ENCODE data around the gene MED16. TPM values are rescaled to one million over a fixed set of nuclear protein-coding genes. Genes with fewer than 3 reads are reported as not detected.
A peak's percentile ranks its signal among the peaks of the same experiment; 100 is the strongest.

Gene MED16
- total and polyA plus RNA-seq, 2 of the 13 experiments (the other 11 are each of a cell fraction or from before 2014, with no cell fraction given): 13.3 to 14.8 TPM

DNA sequence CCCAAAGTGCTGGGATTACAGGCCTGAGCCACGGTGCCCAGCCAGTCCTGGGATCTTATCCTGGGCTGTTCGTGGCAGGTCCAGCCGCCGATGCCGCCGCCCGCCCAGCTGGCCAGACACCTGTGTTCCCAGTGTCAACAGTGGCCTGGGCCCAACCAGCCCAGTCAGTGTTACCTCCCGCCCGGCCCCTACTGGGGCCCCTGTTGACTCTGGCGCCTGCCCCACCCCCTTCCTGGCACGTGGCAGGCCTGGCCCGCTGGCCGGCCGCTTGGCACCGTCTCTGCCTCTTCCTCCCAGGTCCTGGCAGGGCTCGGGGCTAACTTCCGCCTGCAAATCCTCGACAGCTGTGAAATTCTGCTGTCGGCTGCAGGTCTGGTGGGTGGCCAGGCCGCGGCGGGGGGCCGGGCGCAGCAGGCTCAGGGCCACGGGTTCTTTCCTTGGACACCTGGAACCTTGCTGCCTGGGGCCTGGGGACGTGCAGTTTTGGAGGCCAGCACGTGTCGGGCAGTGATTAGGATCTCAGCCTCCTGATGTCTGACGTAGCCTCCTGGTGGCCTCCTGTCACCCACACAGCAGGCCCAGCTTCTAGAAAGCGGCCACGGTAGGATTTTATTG lies 42.0 kb upstream of the MED16 start (continued):
- TF ChIP-seq AHR (CRISPR knock-in tag; IDR thresholded peaks at IDR 0.05): peak; percentile 72; the same call in 1 of the 2 replicates
- no peak for TF ChIP-seq ZNF101 (CRISPR knock-in tag; IDR thresholded peaks at IDR 0.05; ENCODE audit: borderline replicate concordance, low read depth)
- TF ChIP-seq MTF2 (CRISPR knock-in tag; IDR thresholded peaks at IDR 0.05; ENCODE audit: borderline replicate concordance): no peak
- TF ChIP-seq ZNF225 (CRISPR knock-in tag; IDR thresholded peaks at IDR 0.05): no peak
- peak; percentile 87; the same call in 1 of the 2 replicates for TF ChIP-seq ZNF441 (CRISPR knock-in tag; IDR thresholded peaks at IDR 0.05; ENCODE audit: borderline replicate concordance)
- TF ChIP-seq, protein P1, sequence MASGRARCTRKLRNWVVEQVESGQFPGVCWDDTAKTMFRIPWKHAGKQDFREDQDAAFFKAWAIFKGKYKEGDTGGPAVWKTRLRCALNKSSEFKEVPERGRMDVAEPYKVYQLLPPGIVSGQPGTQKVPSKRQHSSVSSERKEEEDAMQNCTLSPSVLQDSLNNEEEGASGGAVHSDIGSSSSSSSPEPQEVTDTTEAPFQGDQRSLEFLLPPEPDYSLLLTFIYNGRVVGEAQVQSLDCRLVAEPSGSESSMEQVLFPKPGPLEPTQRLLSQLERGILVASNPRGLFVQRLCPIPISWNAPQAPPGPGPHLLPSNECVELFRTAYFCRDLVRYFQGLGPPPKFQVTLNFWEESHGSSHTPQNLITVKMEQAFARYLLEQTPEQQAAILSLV (CRISPR knock-in tag; IDR thresholded peaks at IDR 0.05; ENCODE audit: borderline replicate concordance): peak; percentile 48
- no peak for TF ChIP-seq PTBP1 (IDR thresholded peaks at IDR 0.05; ENCODE audit: low read depth, low read length, poor library complexity, severe bottlenecking)
- peak; percentile 21; the same call in 1 of the 2 replicates for TF ChIP-seq ZNF891 (CRISPR knock-in tag; IDR thresholded peaks at IDR 0.05)
- peak; percentile 77; the same call in 1 of the 2 replicates for TF ChIP-seq ZNF563 (CRISPR knock-in tag; IDR thresholded peaks at IDR 0.05)
- TF ChIP-seq PRPF4 (IDR thresholded peaks at IDR 0.05; ENCODE audit: low read depth, low read length, poor library complexity, severe bottlenecking): no peak
- TF ChIP-seq ZNF24 (IDR thresholded peaks at IDR 0.05): no peak
- TF ChIP-seq, protein P2, sequence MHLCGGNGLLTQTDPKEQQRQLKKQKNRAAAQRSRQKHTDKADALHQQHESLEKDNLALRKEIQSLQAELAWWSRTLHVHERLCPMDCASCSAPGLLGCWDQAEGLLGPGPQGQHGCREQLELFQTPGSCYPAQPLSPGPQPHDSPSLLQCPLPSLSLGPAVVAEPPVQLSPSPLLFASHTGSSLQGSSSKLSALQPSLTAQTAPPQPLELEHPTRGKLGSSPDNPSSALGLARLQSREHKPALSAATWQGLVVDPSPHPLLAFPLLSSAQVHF (CRISPR knock-in tag; IDR thresholded peaks at IDR 0.05): no peak
- TF ChIP-seq, protein P3, sequence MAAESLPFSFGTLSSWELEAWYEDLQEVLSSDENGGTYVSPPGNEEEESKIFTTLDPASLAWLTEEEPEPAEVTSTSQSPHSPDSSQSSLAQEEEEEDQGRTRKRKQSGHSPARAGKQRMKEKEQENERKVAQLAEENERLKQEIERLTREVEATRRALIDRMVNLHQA (CRISPR knock-in tag; IDR thresholded peaks at IDR 0.05): no peak
- TF ChIP-seq GATAD1 (CRISPR knock-in tag; IDR thresholded peaks at IDR 0.05): peak; percentile 71
- TF ChIP-seq, protein P4, sequence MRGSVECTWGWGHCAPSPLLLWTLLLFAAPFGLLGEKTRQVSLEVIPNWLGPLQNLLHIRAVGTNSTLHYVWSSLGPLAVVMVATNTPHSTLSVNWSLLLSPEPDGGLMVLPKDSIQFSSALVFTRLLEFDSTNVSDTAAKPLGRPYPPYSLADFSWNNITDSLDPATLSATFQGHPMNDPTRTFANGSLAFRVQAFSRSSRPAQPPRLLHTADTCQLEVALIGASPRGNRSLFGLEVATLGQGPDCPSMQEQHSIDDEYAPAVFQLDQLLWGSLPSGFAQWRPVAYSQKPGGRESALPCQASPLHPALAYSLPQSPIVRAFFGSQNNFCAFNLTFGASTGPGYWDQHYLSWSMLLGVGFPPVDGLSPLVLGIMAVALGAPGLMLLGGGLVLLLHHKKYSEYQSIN (CRISPR knock-in tag; IDR thresholded peaks at IDR 0.05; ENCODE audit: borderline replicate concordance): no peak; the same call in 1 of the 2 replicates
- peak; percentile 89 for TF ChIP-seq KAT8 (CRISPR knock-in tag; IDR thresholded peaks at IDR 0.05)
- no peak for TF ChIP-seq NFE2 (CRISPR knock-in tag; IDR thresholded peaks at IDR 0.05)
- TF ChIP-seq ZNF850 (CRISPR knock-in tag; conservative IDR thresholded peaks at IDR 0.05): peak; percentile 4; the same call in 1 of the 2 replicates
- no peak for TF ChIP-seq RFX1 (IDR thresholded peaks at IDR 0.05)
- no peak for TF ChIP-seq GZF1 (CRISPR knock-in tag; IDR thresholded peaks at IDR 0.05)
- TF ChIP-seq, protein P5, sequence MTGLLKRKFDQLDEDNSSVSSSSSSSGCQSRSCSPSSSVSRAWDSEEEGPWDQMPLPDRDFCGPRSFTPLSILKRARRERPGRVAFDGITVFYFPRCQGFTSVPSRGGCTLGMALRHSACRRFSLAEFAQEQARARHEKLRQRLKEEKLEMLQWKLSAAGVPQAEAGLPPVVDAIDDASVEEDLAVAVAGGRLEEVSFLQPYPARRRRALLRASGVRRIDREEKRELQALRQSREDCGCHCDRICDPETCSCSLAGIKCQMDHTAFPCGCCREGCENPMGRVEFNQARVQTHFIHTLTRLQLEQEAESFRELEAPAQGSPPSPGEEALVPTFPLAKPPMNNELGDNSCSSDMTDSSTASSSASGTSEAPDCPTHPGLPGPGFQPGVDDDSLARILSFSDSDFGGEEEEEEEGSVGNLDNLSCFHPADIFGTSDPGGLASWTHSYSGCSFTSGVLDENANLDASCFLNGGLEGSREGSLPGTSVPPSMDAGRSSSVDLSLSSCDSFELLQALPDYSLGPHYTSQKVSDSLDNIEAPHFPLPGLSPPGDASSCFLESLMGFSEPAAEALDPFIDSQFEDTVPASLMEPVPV (CRISPR knock-in tag; IDR thresholded peaks at IDR 0.05): peak; percentile 90
- peak; percentile 85; the same call in 1 of the 2 replicates for TF ChIP-seq ZNF607 (CRISPR knock-in tag; IDR thresholded peaks at IDR 0.05; ENCODE audit: borderline replicate concordance)
- TF ChIP-seq, protein P6, sequence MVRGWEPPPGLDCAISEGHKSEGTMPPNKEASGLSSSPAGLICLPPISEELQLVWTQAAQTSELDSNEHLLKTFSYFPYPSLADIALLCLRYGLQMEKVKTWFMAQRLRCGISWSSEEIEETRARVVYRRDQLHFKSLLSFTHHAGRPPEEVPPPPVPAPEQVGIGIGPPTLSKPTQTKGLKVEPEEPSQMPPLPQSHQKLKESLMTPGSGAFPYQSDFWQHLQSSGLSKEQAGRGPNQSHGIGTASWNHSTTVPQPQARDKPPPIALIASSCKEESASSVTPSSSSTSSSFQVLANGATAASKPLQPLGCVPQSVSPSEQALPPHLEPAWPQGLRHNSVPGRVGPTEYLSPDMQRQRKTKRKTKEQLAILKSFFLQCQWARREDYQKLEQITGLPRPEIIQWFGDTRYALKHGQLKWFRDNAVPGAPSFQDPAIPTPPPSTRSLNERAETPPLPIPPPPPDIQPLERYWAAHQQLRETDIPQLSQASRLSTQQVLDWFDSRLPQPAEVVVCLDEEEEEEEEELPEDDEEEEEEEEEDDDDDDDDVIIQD (CRISPR knock-in tag; IDR thresholded peaks at IDR 0.05; ENCODE audit: low read depth): peak; percentile 40; the same call in 1 of the 2 replicates
- peak; percentile 78; the same call in 1 of the 2 replicates for TF ChIP-seq ZNF124 (CRISPR knock-in tag; IDR thresholded peaks at IDR 0.05)
- peak; percentile 95 for TF ChIP-seq ZNF614 (CRISPR knock-in tag; IDR thresholded peaks at IDR 0.05; ENCODE audit: borderline replicate concordance)
